ENCODE results near the gene ATP2B2. TPM values are rescaled to one million over a fixed set of nuclear protein-coding genes. Genes with fewer than 3 reads are reported as not detected.

ATP2B2 gene
- total RNA-seq, 4 donors from 2014 or later: 0.11 to 0.42 (median 0.15) TPM; not detected in 1

GRCh38 chr3:10365791-10366190 lies 139.6 kb downstream of the ATP2B2 start:
- H3K4me3 ChIP-seq (replicated peaks in 1 of 3): no peak overlapping the region
- no peaks in the 10 kb centered on the region for H3K27me3 ChIP-seq
- intact Hi-C loops (cut with DNase I): no loop called here
- no peak for TF ChIP-seq POLR2A (IDR thresholded peaks at IDR 0.05)
- TF ChIP-seq, protein P1, sequence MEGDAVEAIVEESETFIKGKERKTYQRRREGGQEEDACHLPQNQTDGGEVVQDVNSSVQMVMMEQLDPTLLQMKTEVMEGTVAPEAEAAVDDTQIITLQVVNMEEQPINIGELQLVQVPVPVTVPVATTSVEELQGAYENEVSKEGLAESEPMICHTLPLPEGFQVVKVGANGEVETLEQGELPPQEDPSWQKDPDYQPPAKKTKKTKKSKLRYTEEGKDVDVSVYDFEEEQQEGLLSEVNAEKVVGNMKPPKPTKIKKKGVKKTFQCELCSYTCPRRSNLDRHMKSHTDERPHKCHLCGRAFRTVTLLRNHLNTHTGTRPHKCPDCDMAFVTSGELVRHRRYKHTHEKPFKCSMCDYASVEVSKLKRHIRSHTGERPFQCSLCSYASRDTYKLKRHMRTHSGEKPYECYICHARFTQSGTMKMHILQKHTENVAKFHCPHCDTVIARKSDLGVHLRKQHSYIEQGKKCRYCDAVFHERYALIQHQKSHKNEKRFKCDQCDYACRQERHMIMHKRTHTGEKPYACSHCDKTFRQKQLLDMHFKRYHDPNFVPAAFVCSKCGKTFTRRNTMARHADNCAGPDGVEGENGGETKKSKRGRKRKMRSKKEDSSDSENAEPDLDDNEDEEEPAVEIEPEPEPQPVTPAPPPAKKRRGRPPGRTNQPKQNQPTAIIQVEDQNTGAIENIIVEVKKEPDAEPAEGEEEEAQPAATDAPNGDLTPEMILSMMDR (IDR thresholded peaks at IDR 0.05): no peak
- DNase-seq: no peak
- no peaks in the 10 kb centered on the region for H3K4me1 ChIP-seq
- no peaks in the 10 kb centered on the region for H3K36me3 ChIP-seq
- 66 to 68% methylated on average over 6 of the region's 6 CpGs for WGBS, 2 donors
- no peak overlapping the region for H3K27ac ChIP-seq
- no peaks in the 10 kb centered on the region for H3K9me3 ChIP-seq

- H3K4me1 ChIP-seq: no peaks in the 10 kb centered on the region
- TF ChIP-seq, protein P1 (IDR thresholded peaks at IDR 0.05): no peak
- TF ChIP-seq POLR2A (IDR thresholded peaks at IDR 0.05): no peak
- no peak for DNase-seq
- WGBS, 2 donors: 79 to 86% methylated on average over 5 to 6 of the region's 6 CpGs
- no peaks in the 10 kb centered on the region for H3K9me3 ChIP-seq
- no peak overlapping the region for H3K4me3 ChIP-seq (replicated peaks in 1 of 3)
- intact Hi-C loops (cut with DNase I): no loop called here
- no peak overlapping the region for H3K27ac ChIP-seq
- no peaks in the 10 kb centered on the region for H3K36me3 ChIP-seq
- H3K27me3 ChIP-seq: no peaks in the 10 kb centered on the region
Observed at GRCh38 chr3:10365316-10365715, 140.1 kb downstream of the ATP2B2 start.

- H3K27me3 ChIP-seq: no peaks in the 10 kb centered on the region
- no peak overlapping the region for H3K27ac ChIP-seq
- TF ChIP-seq, protein P1 (IDR thresholded peaks at IDR 0.05): no peak
- TF ChIP-seq POLR2A (IDR thresholded peaks at IDR 0.05): no peak
- intact Hi-C loops (cut with DNase I): no loop called here
- DNase-seq: no peak
- 71 to 82% methylated on average over 4 to 7 of the region's 7 CpGs for WGBS, 2 donors
- no peak overlapping the region for H3K4me3 ChIP-seq (replicated peaks in 1 of 3)
- H3K36me3 ChIP-seq: no peaks in the 10 kb centered on the region
- no peaks in the 10 kb centered on the region for H3K4me1 ChIP-seq
- no peaks in the 10 kb centered on the region for H3K9me3 ChIP-seq
Observed at GRCh38 chr3:10364806-10365205, 140.6 kb downstream of the ATP2B2 start.

DNA sequence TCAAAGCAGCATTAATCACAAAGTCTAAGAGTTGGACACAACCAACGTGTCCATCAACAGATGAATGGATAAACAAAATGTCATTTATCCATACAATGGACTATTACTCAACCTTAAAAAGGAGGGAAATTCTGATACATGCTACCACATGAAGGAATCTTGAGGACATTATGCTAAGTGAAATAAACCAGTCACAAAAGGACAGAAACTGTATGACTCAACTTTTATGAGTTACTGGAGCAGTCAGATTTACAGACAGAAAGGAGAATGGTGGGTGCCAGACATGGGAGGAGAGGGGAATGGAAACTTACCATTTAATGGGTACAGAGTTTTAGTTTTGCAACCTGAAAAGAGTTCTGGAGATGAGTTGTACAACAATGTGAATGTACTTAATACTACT lies 141.5 kb downstream of the ATP2B2 start:
- no peak overlapping the region for H3K27ac ChIP-seq
- no peak for DNase-seq
- no peak for TF ChIP-seq POLR2A (IDR thresholded peaks at IDR 0.05)
- TF ChIP-seq, protein P1 (IDR thresholded peaks at IDR 0.05): no peak
- intact Hi-C loops (cut with DNase I): no loop called here
- H3K27me3 ChIP-seq: no peaks in the 10 kb centered on the region
- WGBS, 2 donors: 66 to 78% methylated on average over 1 of the region's 1 CpG
- no peaks in the 10 kb centered on the region for H3K36me3 ChIP-seq
- H3K9me3 ChIP-seq: no peaks in the 10 kb centered on the region
- H3K4me3 ChIP-seq (replicated peaks in 1 of 3): no peak overlapping the region
- H3K4me1 ChIP-seq: no peaks in the 10 kb centered on the region

- Histone ChIP-seq H3K27ac (no peak overlapping the region), H3K9me3 (no peaks in the 10 kb centered on the region), H3K4me1 (no peaks in the 10 kb centered on the region), H3K27me3 (no peaks in the 10 kb centered on the region), H3K36me3 (no peaks in the 10 kb centered on the region), H3K4me3 (replicated peaks in 1 of 3) (no peak overlapping the region)
- TF ChIP-seq, protein P1 (IDR thresholded peaks at IDR 0.05): no peak
- no peak for TF ChIP-seq POLR2A (IDR thresholded peaks at IDR 0.05)
- DNase-seq: no peak
- intact Hi-C loops (cut with DNase I): no loop called here
- WGBS, 2 donors: 49 to 56% methylated on average over 5 of the region's 5 CpGs
Observed at GRCh38 chr3:10361375-10361774, 144.0 kb downstream of the ATP2B2 start.

Measured in thyroid gland (tissue), 4 donors.